ENCODE measurements around the gene RPL10A.
"Not testable (repeated sequence)": the region's sequence is repeated elsewhere in the genome, so short reads cannot be mapped to it uniquely, and the experiment has no call there.

Gene RPL10A

GRCh38 chr6:35468181-35468979, at the start of gene RPL10A:
TSS of gene RPL10A (plus strand) at chr6:35468401. CDS start at chr6:35468435, 34 bp downstream.
- peak; percentile 91 for DNase-seq (ENCODE audit: low read depth)

- DNase-seq (ENCODE audit: low read depth) = no peak
Observed at GRCh38 chr6:35419417-35419816, 48.8 kb upstream of the RPL10A start.

GRCh38 chr6:35419961-35420360, 48.2 kb upstream of the RPL10A start:
- DNase-seq (ENCODE audit: low read depth) = no peak

GRCh38 chr6:35425284-35425683, 42.9 kb upstream of the RPL10A start:
- DNase-seq (ENCODE audit: low read depth) = no peak

GRCh38 chr6:35426074-35426473, 42.1 kb upstream of the RPL10A start:
- DNase-seq (ENCODE audit: low read depth) = no peak

- no peak for DNase-seq (ENCODE audit: low read depth)
Observed at GRCh38 chr6:35427435-35427834, 40.8 kb upstream of the RPL10A start.

- DNase-seq (ENCODE audit: low read depth) = no peak
Observed at GRCh38 chr6:35427851-35428321, 40.3 kb upstream of the RPL10A start.

GRCh38 chr6:35428421-35429149, 39.6 kb upstream of the RPL10A start:
- no peak for DNase-seq (ENCODE audit: low read depth)

- no peak for DNase-seq (ENCODE audit: low read depth)
Observed at GRCh38 chr6:35429463-35429862, 38.7 kb upstream of the RPL10A start.

GRCh38 chr6:35432291-35432690, 35.9 kb upstream of the RPL10A start:
- no peak for DNase-seq (ENCODE audit: low read depth)

- not testable (repeated sequence) for DNase-seq (ENCODE audit: low read depth)
Observed at GRCh38 chr6:35432702-35433101, 35.5 kb upstream of the RPL10A start.

GRCh38 chr6:35435074-35435837, 32.9 kb upstream of the RPL10A start:
- no peak for DNase-seq (ENCODE audit: low read depth)

- no peak for DNase-seq (ENCODE audit: low read depth)
Observed at GRCh38 chr6:35436071-35436857, 31.9 kb upstream of the RPL10A start.

- not testable (repeated sequence) for DNase-seq (ENCODE audit: low read depth)
Observed at GRCh38 chr6:35438378-35439065, 29.7 kb upstream of the RPL10A start.

GRCh38 chr6:35439308-35439707, 28.9 kb upstream of the RPL10A start:
- no peak for DNase-seq (ENCODE audit: low read depth)

GRCh38 chr6:35441205-35441604, 27.0 kb upstream of the RPL10A start:
- no peak for DNase-seq (ENCODE audit: low read depth)

- DNase-seq (ENCODE audit: low read depth) = no peak
Observed at GRCh38 chr6:35441642-35442041, 26.6 kb upstream of the RPL10A start.

GRCh38 chr6:35442693-35443092, 25.5 kb upstream of the RPL10A start:
- no peak for DNase-seq (ENCODE audit: low read depth)

GRCh38 chr6:35443341-35444030, 24.7 kb upstream of the RPL10A start:
- DNase-seq (ENCODE audit: low read depth) = no peak

- DNase-seq (ENCODE audit: low read depth) = no peak
Observed at GRCh38 chr6:35445691-35446090, 22.5 kb upstream of the RPL10A start.

All from activated T-helper 9 cell treated with anti-CD3 and anti-CD28 coated beads, Interleukin-2, amount 50 U/mL, for 16 hours (primary cell).